OCI-LY3 (cell line): Measurements from ENCODE around the gene ATG7.

Experiments used
- H2AFZ ChIP-seq: fragments of 200-600, 300-600 bp; shearing (Covaris generic); 2 replicates; pipeline ENCODE4 v1.6.0; 2014; ENCODE audit warnings: antibody characterized with exemption, low read depth, low read length
- H3K27ac ChIP-seq: fragments of 200-600, 300-600 bp; sonication (generic); 2 replicates; pipeline ENCODE4 v1.5.1; 2014; ENCODE audit warnings: mild to moderate bottlenecking, low read length, moderate library complexity, mixed read lengths
- H3K27me3 ChIP-seq: fragments of 200-600, 300-600 bp; sonication (generic); 2 replicates; pipeline ENCODE4 v1.6.1; 2014; ENCODE audit warnings: low read depth, low read length, mixed read lengths
- H3K36me3 ChIP-seq: fragments of 200-600, 300-600 bp; sonication (generic); replicated peaks from 2 replicates; pipeline ENCODE3; 2014; ENCODE audit warnings: low read depth, low read length, mixed read lengths
- H3K4me1 ChIP-seq: fragments of 300-600, 200-600 bp; sonication (generic); 2 replicates; pipeline ENCODE4 v1.6.1; 2014; ENCODE audit warnings: low read length, mixed read lengths
- H3K4me2 ChIP-seq: fragments of 200-600, 300-600 bp; sonication (generic); 2 replicates; pipeline ENCODE4 v1.6.1; 2014; ENCODE audit warnings: low read length, mixed read lengths
- H3K4me3 ChIP-seq: fragments of 300-600, 200-600 bp; sonication (generic); 2 replicates; pipeline ENCODE4 v1.5.1; 2014; ENCODE audit warnings: antibody characterized with exemption, mild to moderate bottlenecking, low read length, moderate library complexity
- H3K79me2 ChIP-seq: fragments of 300-600, 200-600 bp; shearing (Covaris generic); 2 replicates; pipeline ENCODE4 v1.6.1; 2014; ENCODE audit warnings: mild to moderate bottlenecking, low read length, mixed read lengths
- H3K9ac ChIP-seq: fragments of 300-600, 200-600 bp; shearing (Covaris generic); 2 replicates; pipeline ENCODE4 v1.6.0; 2014; ENCODE audit warnings: mild to moderate bottlenecking, low read length, moderate library complexity
- H3K9me3 ChIP-seq: fragments of 200-600, 300-600 bp; shearing (Covaris generic); 2 replicates; pipeline ENCODE4 v1.6.1; 2014; ENCODE audit warnings: low read length, mixed read lengths; ENCODE audit not compliant: insufficient read depth
- H4K20me1 ChIP-seq: fragments of 200-600, 300-600 bp; sonication (generic); 2 replicates; pipeline ENCODE4 v1.6.1; 2016; ENCODE audit warnings: low read length, mixed read lengths; ENCODE audit not compliant: insufficient read depth
- EZH2phosphoT487 ChIP-seq: fragments of 200-600 bp; shearing (Covaris generic); IDR thresholded peaks from 2 replicates; pipeline ENCODE4 v1.6.1; 2018; ENCODE audit warnings: antibody characterized with exemption, mixed run types, low read depth
- TF ChIP-seq, protein P1 (sequence below): fragments of 200-600, 300-600 bp; sonication (generic); IDR thresholded peaks from 2 replicates; pipeline ENCODE4 v1.5.1; 2014; ENCODE audit warnings: antibody characterized with exemption, low read length, low read depth

The ATG7 gene

GRCh38 chr3:11452885-11453847 lies 181.0 kb downstream of the ATG7 start:
- H3K9ac ChIP-seq = no peak overlapping the region
- TF ChIP-seq, protein P1, sequence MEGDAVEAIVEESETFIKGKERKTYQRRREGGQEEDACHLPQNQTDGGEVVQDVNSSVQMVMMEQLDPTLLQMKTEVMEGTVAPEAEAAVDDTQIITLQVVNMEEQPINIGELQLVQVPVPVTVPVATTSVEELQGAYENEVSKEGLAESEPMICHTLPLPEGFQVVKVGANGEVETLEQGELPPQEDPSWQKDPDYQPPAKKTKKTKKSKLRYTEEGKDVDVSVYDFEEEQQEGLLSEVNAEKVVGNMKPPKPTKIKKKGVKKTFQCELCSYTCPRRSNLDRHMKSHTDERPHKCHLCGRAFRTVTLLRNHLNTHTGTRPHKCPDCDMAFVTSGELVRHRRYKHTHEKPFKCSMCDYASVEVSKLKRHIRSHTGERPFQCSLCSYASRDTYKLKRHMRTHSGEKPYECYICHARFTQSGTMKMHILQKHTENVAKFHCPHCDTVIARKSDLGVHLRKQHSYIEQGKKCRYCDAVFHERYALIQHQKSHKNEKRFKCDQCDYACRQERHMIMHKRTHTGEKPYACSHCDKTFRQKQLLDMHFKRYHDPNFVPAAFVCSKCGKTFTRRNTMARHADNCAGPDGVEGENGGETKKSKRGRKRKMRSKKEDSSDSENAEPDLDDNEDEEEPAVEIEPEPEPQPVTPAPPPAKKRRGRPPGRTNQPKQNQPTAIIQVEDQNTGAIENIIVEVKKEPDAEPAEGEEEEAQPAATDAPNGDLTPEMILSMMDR = no peak
- TF ChIP-seq EZH2phosphoT487 = no peak
- H3K4me2 ChIP-seq = no peak overlapping the region
- H3K79me2 ChIP-seq = no peaks in the 10 kb centered on the region
- H2AFZ ChIP-seq = no peak overlapping the region
- H3K4me1 ChIP-seq = no peaks in the 10 kb centered on the region
- H3K27ac ChIP-seq = no peak overlapping the region
- no peak overlapping the region for H3K4me3 ChIP-seq
- no peaks in the 10 kb centered on the region for H3K36me3 ChIP-seq
- H3K9me3 ChIP-seq = no peaks in the 10 kb centered on the region
- no peaks in the 10 kb centered on the region for H4K20me1 ChIP-seq
- no peaks in the 10 kb centered on the region for H3K27me3 ChIP-seq

DNA sequence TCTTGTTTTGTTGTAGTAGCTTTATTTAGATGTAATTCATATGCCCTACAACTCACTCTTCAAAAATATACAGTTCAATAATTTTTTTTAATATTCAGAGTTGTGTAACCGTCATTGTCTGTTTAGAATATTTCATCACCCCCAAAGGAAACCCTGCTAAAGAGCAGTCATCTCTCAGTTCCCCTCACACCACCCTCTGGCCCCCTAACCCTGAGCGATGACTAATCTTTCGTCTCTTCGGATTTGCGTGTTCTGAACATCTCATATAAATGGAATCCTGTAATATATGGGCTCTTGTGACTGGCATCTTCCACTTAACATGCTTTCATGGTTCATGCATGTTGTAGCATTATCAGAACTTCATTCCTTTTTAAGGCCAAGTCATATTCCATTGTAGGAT lies 183.8 kb downstream of the ATG7 start:
- Histone ChIP-seq H3K4me3 (no peak overlapping the region), H3K4me2 (no peak overlapping the region), H3K9me3 (no peaks in the 10 kb centered on the region), H3K79me2 (no peaks in the 10 kb centered on the region), H3K27ac (no peak overlapping the region), H3K4me1 (no peaks in the 10 kb centered on the region), H3K9ac (no peak overlapping the region), H3K27me3 (no peaks in the 10 kb centered on the region), H3K36me3 (no peaks in the 10 kb centered on the region), H4K20me1 (no peaks in the 10 kb centered on the region), H2AFZ (no peak overlapping the region)
- TF ChIP-seq, protein P1 = no peak
- no peak for TF ChIP-seq EZH2phosphoT487

GRCh38 chr3:11457135-11457534 lies 184.9 kb downstream of the ATG7 start:
- H3K27me3 ChIP-seq = no peaks in the 10 kb centered on the region
- H3K79me2 ChIP-seq = no peaks in the 10 kb centered on the region
- H3K4me2 ChIP-seq = no peak overlapping the region
- H3K27ac ChIP-seq = no peak overlapping the region
- H3K4me3 ChIP-seq = no peak overlapping the region
- no peak overlapping the region for H3K9ac ChIP-seq
- no peaks in the 10 kb centered on the region for H4K20me1 ChIP-seq
- no peak overlapping the region for H2AFZ ChIP-seq
- H3K9me3 ChIP-seq = no peaks in the 10 kb centered on the region
- no peaks in the 10 kb centered on the region for H3K36me3 ChIP-seq
- no peaks in the 10 kb centered on the region for H3K4me1 ChIP-seq
- no peak for TF ChIP-seq EZH2phosphoT487
- TF ChIP-seq, protein P1 = no peak

- Histone ChIP-seq H3K4me1 (no peaks in the 10 kb centered on the region), H3K79me2 (no peaks in the 10 kb centered on the region), H3K9me3 (no peaks in the 10 kb centered on the region), H3K27me3 (no peaks in the 10 kb centered on the region), H3K9ac (no peak overlapping the region), H3K27ac (no peak overlapping the region), H2AFZ (no peak overlapping the region), H3K36me3 (no peaks in the 10 kb centered on the region), H3K4me2 (no peak overlapping the region), H4K20me1 (no peaks in the 10 kb centered on the region), H3K4me3 (no peak overlapping the region)
- TF ChIP-seq, protein P1 = no peak
- TF ChIP-seq EZH2phosphoT487 = no peak
Observed at GRCh38 chr3:11459186-11459824, 187.1 kb downstream of the ATG7 start.
